H1 (cell line): Measurements from ENCODE around the gene AKAP12. TPM values are rescaled to one million over a fixed set of nuclear protein-coding genes. Genes with fewer than 3 reads are reported as not detected.

Experiments used
- CTCF ChIA-PET: fragments of 300-600 bp; sonication (Branson Sonifier 250); formaldehyde crosslinking; loops from one replicate; lab custom pipeline; 2021; ENCODE audit not compliant: partially characterized antibody; lab: Charles Lee
- POLR2A ChIA-PET: fragments of 300-600 bp; sonication (Branson Sonifier 250); formaldehyde crosslinking; loops from one replicate; lab custom pipeline; 2021; ENCODE audit warnings: inconsistent platforms; ENCODE audit not compliant: partially characterized antibody; lab: Charles Lee
- DNase-seq, 2 experiments: peaks; one replicate each; pipeline versions ENCODE4 v3.0.0 to v3.0.0-alpha.2; 2010 to 2022; ENCODE audit warnings: low spot score in 2 of 2, low read depth in 1 of 2, mixed read lengths in 1 of 2
- FAIRE-seq: peaks from 2 replicates; lab custom pipeline; 2011; peaks lifted over from hg19 to GRCh38; lab: Jason Lieb, UNC
- H2AFZ ChIP-seq: 2 replicates; pipeline ENCODE4 v1.8.1; 2012; ENCODE audit warnings: low read length, inconsistent platforms
- H2AK5ac ChIP-seq: 2 replicates; pipeline ENCODE4 v1.6.1; 2013; ENCODE audit warnings: low read depth, low read length
- H2BK120ac ChIP-seq: replicated peaks from 2 replicates; pipeline ENCODE3; 2013; ENCODE audit warnings: low read depth, low read length, inconsistent platforms
- H2BK12ac ChIP-seq: 2 replicates; pipeline ENCODE4 v1.6.1; 2013; ENCODE audit warnings: low read depth, low read length
- H2BK15ac ChIP-seq: 2 replicates; pipeline ENCODE4 v1.6.1; 2013; ENCODE audit warnings: low read length
- H2BK20ac ChIP-seq: 2 replicates; pipeline ENCODE4 v1.6.1; 2013; ENCODE audit warnings: low read length
- H2BK5ac ChIP-seq: 2 replicates; pipeline ENCODE4 v1.6.1; 2013; ENCODE audit warnings: low read depth, low read length
- H3K14ac ChIP-seq: 2 replicates; pipeline ENCODE4 v1.6.1; 2013; ENCODE audit warnings: inconsistent platforms; ENCODE audit not compliant: insufficient read length
- H3K18ac ChIP-seq: 2 replicates; pipeline ENCODE4 v1.6.1; 2013; ENCODE audit warnings: low read length; ENCODE audit errors: extremely low read depth
- H3K23ac ChIP-seq: 2 replicates; pipeline ENCODE4 v1.6.1; 2013; ENCODE audit warnings: inconsistent platforms; ENCODE audit not compliant: insufficient read length
- H3K23me2 ChIP-seq: 2 replicates; pipeline ENCODE4 v1.6.1; 2013; ENCODE audit warnings: low read depth, low read length
- H3K27ac ChIP-seq: 2 replicates; pipeline ENCODE4 v1.6.1; 2011; ENCODE audit warnings: low read depth, low read length, inconsistent platforms
- H3K27me3 ChIP-seq, 4 experiments: replicated peaks in 1 of 4; 1 replicate in 1 of 4; 2 replicates in 3 of 4; pipeline versions ENCODE4 v1.6.1 to v1.8.1; 2011 to 2013; ENCODE audit warnings: low read length in 3 of 4, mild to moderate bottlenecking in 3 of 4, inconsistent platforms in 2 of 4, mixed read lengths in 2 of 4, moderate library complexity in 1 of 4; ENCODE audit not compliant: control insufficient read depth in 3 of 4, insufficient read depth in 3 of 4; ENCODE audit errors: extremely low read depth in 1 of 4
- H3K36me3 ChIP-seq, 4 experiments: 2 replicates each; pipeline versions ENCODE4 v1.6.1 to v1.8.1; 2011 to 2013; ENCODE audit warnings: mild to moderate bottlenecking in 4 of 4, low read length in 3 of 4, moderate library complexity in 2 of 4, control low read depth in 1 of 4, inconsistent platforms in 1 of 4; ENCODE audit not compliant: insufficient read depth in 4 of 4, control insufficient read depth in 2 of 4
- H3K4ac ChIP-seq: replicated peaks from 2 replicates; pipeline ENCODE3; 2013; ENCODE audit warnings: low read length, low read depth, mixed read lengths, inconsistent platforms; ENCODE audit not compliant: insufficient read length
- H3K4me1 ChIP-seq, 4 experiments: replicated peaks in 1 of 4; 1 replicate in 1 of 4; 2 replicates in 3 of 4; pipeline versions ENCODE4 v1.6.1 to v1.8.1; 2011 to 2013; ENCODE audit warnings: low read length in 3 of 4, inconsistent platforms in 2 of 4, mixed read lengths in 1 of 4; ENCODE audit not compliant: insufficient read depth in 4 of 4, control insufficient read depth in 3 of 4
- H3K4me2 ChIP-seq, 2 experiments: 2 replicates each; pipeline versions ENCODE4 v1.6.1 to v1.8.1; 2011 to 2013; ENCODE audit warnings: low read depth in 2 of 2, low read length in 2 of 2, control low read depth in 1 of 2, inconsistent platforms in 1 of 2, mild to moderate bottlenecking in 1 of 2; ENCODE audit not compliant: insufficient read depth in 1 of 2
- H3K4me3 ChIP-seq, 4 experiments: fragments of 200-600, 300-600 bp in 1 of 4; sonication (generic), shearing (Covaris generic), sonication (Bioruptor Twin) in 1 of 4; 2 replicates each; pipeline versions ENCODE4 v1.5.1 to v1.8.1; 2011 to 2016; ENCODE audit warnings: low read length in 4 of 4, low read depth in 3 of 4, control low read depth in 2 of 4, inconsistent platforms in 2 of 4, mild to moderate bottlenecking in 2 of 4, mixed read lengths in 1 of 4, moderate library complexity in 1 of 4; ENCODE audit not compliant: insufficient read depth in 2 of 4; ENCODE audit errors: extremely low read depth in 1 of 4
- H3K56ac ChIP-seq: replicated peaks from 2 replicates; pipeline ENCODE3; 2013; ENCODE audit warnings: low read depth, mild to moderate bottlenecking, mixed read lengths, low read length, inconsistent platforms; ENCODE audit not compliant: insufficient read length
- H3K79me1 ChIP-seq: 2 replicates; pipeline ENCODE4 v1.6.1; 2013; ENCODE audit warnings: low read depth, low read length, control low read depth
- H3K79me2 ChIP-seq, 2 experiments: 2 replicates each; pipeline versions ENCODE4 v1.6.1 to v1.8.1; 2012 to 2013; ENCODE audit warnings: low read length in 2 of 2, mild to moderate bottlenecking in 2 of 2, inconsistent platforms in 1 of 2; ENCODE audit not compliant: insufficient read depth in 2 of 2, control insufficient read depth in 1 of 2
- H3K9ac ChIP-seq, 4 experiments: replicated peaks in 1 of 4; 1 replicate in 1 of 4; 2 replicates in 3 of 4; pipeline versions ENCODE4 v1.6.1 to v1.8.1; 2011 to 2013; ENCODE audit warnings: low read depth in 3 of 4, low read length in 3 of 4, control low read depth in 2 of 4, mild to moderate bottlenecking in 2 of 4, moderate library complexity in 2 of 4, inconsistent platforms in 1 of 4; ENCODE audit errors: extremely low read depth in 1 of 4
- H3K9me3 ChIP-seq, 2 experiments: 2 replicates each; pipeline versions ENCODE4 v1.6.1 to v1.8.1; 2012 to 2013; ENCODE audit warnings: mild to moderate bottlenecking in 2 of 2, moderate library complexity in 2 of 2, control low read depth in 1 of 2, inconsistent platforms in 1 of 2, low read depth in 1 of 2, low read length in 1 of 2, mixed read lengths in 1 of 2; ENCODE audit not compliant: insufficient read depth in 2 of 2
- H4K20me1 ChIP-seq, 2 experiments: replicated peaks in 1 of 2; 2 replicates each; pipeline versions ENCODE3 to v1.8.1; 2011 to 2013; ENCODE audit warnings: inconsistent platforms in 2 of 2, low read length in 2 of 2, mild to moderate bottlenecking in 1 of 2; ENCODE audit not compliant: insufficient read depth in 2 of 2, control insufficient read depth in 1 of 2
- H4K5ac ChIP-seq: 2 replicates; pipeline ENCODE4 v1.6.1; 2013; ENCODE audit warnings: low read length, low read depth, mixed read lengths, inconsistent platforms; ENCODE audit not compliant: insufficient read length
- H4K8ac ChIP-seq: 2 replicates; pipeline ENCODE4 v1.8.0; 2013; ENCODE audit warnings: mild to moderate bottlenecking, moderate library complexity, low read length, inconsistent platforms; ENCODE audit not compliant: insufficient read depth; ENCODE audit errors: extremely low read depth
- H4K91ac ChIP-seq: replicated peaks from 2 replicates; pipeline ENCODE3; 2013; ENCODE audit warnings: low read length, mixed read lengths, inconsistent platforms; ENCODE audit not compliant: insufficient read length
- CHD2 ChIP-seq: IDR thresholded peaks from 2 replicates; pipeline ENCODE4 v1.6.1; 2012; ENCODE audit warnings: low read length, improper control_type of control experiment
- CREB1 ChIP-seq: IDR thresholded peaks from 2 replicates; pipeline ENCODE4 v1.6.1; 2012; ENCODE audit warnings: inconsistent platforms
- WGBS, 2 experiments: shearing (Covaris generic) in 1 of 2; methylation state at CpG; one replicate each; pipeline versions ENCODE4 v1.1.6 to v1.1.7; 2013 to 2015; ENCODE audit warnings: low lambda C conversion rate in 2 of 2, mixed read lengths in 2 of 2, inconsistent platforms in 1 of 2, low coverage in 1 of 2, missing lambda C conversion rate in 1 of 2; ENCODE audit not compliant: insufficient replicate concordance in 2 of 2, insufficient coverage in 1 of 2, insufficient read length in 1 of 2; ENCODE audit errors: extremely low coverage in 1 of 2, missing lambda C conversion rate in 1 of 2; 5-methylcytosine and 5-hydroxymethylcytosine counted together
- polyA plus RNA-seq, 7 experiments: library from polyadenylated mRNA; depleted of rRNA in 3 of 7; stranded (reverse) in 5 of 7; unstranded in 2 of 7; fragments of >200 nt in 5 of 7; fragments of 200-250 nt in 2 of 7; gene quantifications; 1 replicate in 5 of 7; 2 replicates in 1 of 7; 4 replicates in 1 of 7; pipeline versions ENCODE4 v1.2.1 to v1.2.3, GENCODE V29; 2011 to 2013; ENCODE audit warnings: missing spikeins in 2 of 7, mixed read lengths in 2 of 7
- total RNA-seq: library from RNA; stranded (reverse); fragmentation: NEBNext Ultra II Directional; extraction: Animal tissue kit (Norgen Biotek cat#: 25700); gene quantifications from 2 replicates; pipeline ENCODE4 v1.2.1, GENCODE V29; 2021
- TF ChIP-seq, protein P1 (sequence below): IDR thresholded peaks from 2 replicates; pipeline ENCODE4 v1.6.1; 2011; ENCODE audit warnings: low read length, improper control_type of control experiment

The AKAP12 gene
- total and polyA plus RNA-seq, 2 of the 8 experiments (the other 6 are each of a cell fraction or from before 2014, with no cell fraction given), result 14.6 to 79.2 TPM

- no peak overlapping the region for H2BK15ac ChIP-seq
- H3K4ac ChIP-seq, result no peak overlapping the region
- H3K9me3 ChIP-seq, result no peaks in the 10 kb centered on the region
- H2AFZ ChIP-seq, result no peak overlapping the region
- H2BK20ac ChIP-seq, result no peak overlapping the region
- no peak overlapping the region for H2AK5ac ChIP-seq
- H3K27ac ChIP-seq, result no peak overlapping the region
- no peaks in the 10 kb centered on the region for H3K36me3 ChIP-seq
- H4K5ac ChIP-seq, result no peak overlapping the region
- no peak overlapping the region for H4K8ac ChIP-seq
- H3K79me1 ChIP-seq, result no peaks in the 10 kb centered on the region
- no peak for DNase-seq
- no peak overlapping the region for H3K4me2 ChIP-seq
- H3K79me2 ChIP-seq, result no peaks in the 10 kb centered on the region
- no peak for TF ChIP-seq CHD2
- TF ChIP-seq, protein P1, sequence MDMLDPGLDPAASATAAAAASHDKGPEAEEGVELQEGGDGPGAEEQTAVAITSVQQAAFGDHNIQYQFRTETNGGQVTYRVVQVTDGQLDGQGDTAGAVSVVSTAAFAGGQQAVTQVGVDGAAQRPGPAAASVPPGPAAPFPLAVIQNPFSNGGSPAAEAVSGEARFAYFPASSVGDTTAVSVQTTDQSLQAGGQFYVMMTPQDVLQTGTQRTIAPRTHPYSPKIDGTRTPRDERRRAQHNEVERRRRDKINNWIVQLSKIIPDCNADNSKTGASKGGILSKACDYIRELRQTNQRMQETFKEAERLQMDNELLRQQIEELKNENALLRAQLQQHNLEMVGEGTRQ, result no peak
- TF ChIP-seq CREB1, result no peak
- TF ChIP-seq, all 59 proteins: peak for 0
- Histone ChIP-seq H3K27me3 (no peaks in the 10 kb centered on the region), H3K4me1 (no peaks in the 10 kb centered on the region), H3K56ac (no peak overlapping the region), H4K91ac (no peak overlapping the region), H3K18ac (no peak overlapping the region; the same call in 1 of the 2 replicates), H2BK12ac (no peak overlapping the region), H3K23ac (no peak overlapping the region), H2BK5ac (no peak overlapping the region), H3K14ac (no peak overlapping the region), H3K23me2 (no peaks in the 10 kb centered on the region), H3K9ac (no peak overlapping the region), H3K4me3 (no peak overlapping the region), H2BK120ac (no peak overlapping the region), H4K20me1 (no peaks in the 10 kb centered on the region)
- CTCF ChIA-PET, result no interaction called here
- WGBS, 2 experiments, result 96% methylated on average over 11 of the region's 11 CpGs; no CpG with 5 or more reads in 1 of the 2 experiments
- no peak for FAIRE-seq
- POLR2A ChIA-PET, result interaction anchor here (1.8 kb wide), 1 partner anchor 15 kb away, joined by 8 read pairs; no protein-coding TSS in a partner anchor
Observed at GRCh38 chr6:151225919-151226318, 13.8 kb upstream of the AKAP12 start.
